K562 (cell line): ENCODE results near the gene CPM. TPM values are rescaled to one million over a fixed set of nuclear protein-coding genes. Genes with fewer than 3 reads are reported as not detected.

Source experiments
- BDP1 ChIP-seq: IDR thresholded peaks from 3 replicates; pipeline ENCODE4 v1.6.1; 2011; ENCODE audit not compliant: insufficient read length, insufficient read depth
- CHD4 ChIP-seq: fragments of 200-600 bp; sonication (generic); IDR thresholded peaks from 3 replicates; pipeline ENCODE4 v1.6.1; 2012; ENCODE audit warnings: low read depth, mild to moderate bottlenecking, mixed read lengths, low read length, inconsistent platforms; ENCODE audit not compliant: insufficient read depth, insufficient replicate concordance, poor library complexity, severe bottlenecking
- FOS ChIP-seq: IDR thresholded peaks from 3 replicates; pipeline ENCODE4 v1.6.1; 2011; ENCODE audit not compliant: insufficient read length; ENCODE audit errors: extremely low read depth
- GATAD2A ChIP-seq: fragments of 450-650 bp; IDR thresholded peaks from 2 replicates; pipeline ENCODE4 v1.6.1; 2017
- KLF1 ChIP-seq: fragments of 450-650 bp; IDR thresholded peaks from 2 replicates; pipeline ENCODE4 v1.6.1; 2016; ENCODE audit warnings: missing genetic modification characterization, missing compliant biosample characterization
- OTX1 ChIP-seq: fragments of 450-650 bp; formaldehyde crosslinking; IDR thresholded peaks from 2 replicates; pipeline ENCODE4 v1.4.0; 2022; ENCODE audit warnings: mild to moderate bottlenecking
- POLR3G ChIP-seq: IDR thresholded peaks from 2 replicates; pipeline ENCODE4 v1.6.1; 2011; ENCODE audit not compliant: insufficient read length, insufficient replicate concordance; ENCODE audit errors: extremely low read depth
- REST ChIP-seq, 2 experiments: fragments of 450-650 bp; formaldehyde crosslinking in 1 of 2; IDR thresholded peaks; 2 replicates each; pipeline versions ENCODE4 v1.4.0 to v1.6.1; 2014 to 2020; ENCODE audit warnings: mild to moderate bottlenecking in 2 of 2, borderline replicate concordance in 1 of 2, low read depth in 1 of 2
- RNF2 ChIP-seq: sonication (generic); IDR thresholded peaks from 2 replicates; pipeline ENCODE4 v1.6.1; 2016
- TCF7L2 ChIP-seq: fragments of 150-350 bp; IDR thresholded peaks from 2 replicates; pipeline ENCODE4 v1.6.1; 2016; ENCODE audit warnings: low read depth, mild to moderate bottlenecking, low read length, moderate library complexity
- THRAP3 ChIP-seq: fragments of 450-650 bp; IDR thresholded peaks from 2 replicates; pipeline ENCODE4 v1.6.1; 2016; ENCODE audit warnings: mild to moderate bottlenecking, inconsistent platforms, borderline replicate concordance
- ZNF24 ChIP-seq: fragments of 450-650 bp; IDR thresholded peaks from 2 replicates; pipeline ENCODE4 v1.6.1; 2016
- ZNF609 ChIP-seq: sonication (generic); formaldehyde crosslinking; IDR thresholded peaks from 2 replicates; pipeline ENCODE4 v1.8.1; 2023; ENCODE audit warnings: missing genetic modification reagents, mild to moderate bottlenecking, borderline replicate concordance
- polyA plus RNA-seq, 8 experiments: library from polyadenylated mRNA; depleted of rRNA in 4 of 8; stranded (reverse) in 5 of 8; unstranded in 3 of 8; fragments of >200 nt; fragmentation: Nextera tagmentation in 2 of 8; fragmentation: Illumina TruSeq in 1 of 8; extraction: Ambion mirVana in 2 of 8; extraction: Trizol in 1 of 8; gene quantifications; 2 replicates each; pipeline versions ENCODE4 v1.2.1 to v1.2.3, GENCODE V29; 2011 to 2014; ENCODE audit warnings: inconsistent platforms in 1 of 8, missing spikeins in 1 of 8
- total RNA-seq, 7 experiments: library from RNA; depleted of rRNA in 6 of 7; stranded (reverse); fragments of >200 nt in 6 of 7; fragmentation: Illumina TruSeq in 2 of 7; extraction: Trizol in 2 of 7; gene quantifications; 2 replicates each; pipeline versions ENCODE4 v1.2.1 to v1.2.3, GENCODE V29; 2011 to 2021; ENCODE audit warnings: low replicate concordance in 1 of 7
- TF ChIP-seq, protein P1 (sequence below): sonication (generic); formaldehyde crosslinking; IDR thresholded peaks from 2 replicates; pipeline ENCODE4 v1.5.0; 2020; ENCODE audit warnings: missing genetic modification reagents

CPM gene
- total and polyA plus RNA-seq, 9 of the 15 experiments (the other 6 are each of a cell fraction or from before 2014, with no cell fraction given): 0.31 TPM; not detected in 8

- TF ChIP-seq REST (IDR thresholded peaks at IDR 0.05; ENCODE audit: borderline replicate concordance): no peak
- TF ChIP-seq REST (CRISPR knock-in tag; IDR thresholded peaks at IDR 0.05; ENCODE audit: low read depth): peak; percentile 79
- TF ChIP-seq KLF1 (tag): peak; percentile 45; the same call in 1 of the 2 replicates
- TF ChIP-seq, protein P1, sequence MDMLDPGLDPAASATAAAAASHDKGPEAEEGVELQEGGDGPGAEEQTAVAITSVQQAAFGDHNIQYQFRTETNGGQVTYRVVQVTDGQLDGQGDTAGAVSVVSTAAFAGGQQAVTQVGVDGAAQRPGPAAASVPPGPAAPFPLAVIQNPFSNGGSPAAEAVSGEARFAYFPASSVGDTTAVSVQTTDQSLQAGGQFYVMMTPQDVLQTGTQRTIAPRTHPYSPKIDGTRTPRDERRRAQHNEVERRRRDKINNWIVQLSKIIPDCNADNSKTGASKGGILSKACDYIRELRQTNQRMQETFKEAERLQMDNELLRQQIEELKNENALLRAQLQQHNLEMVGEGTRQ (CRISPR knock-in tag): no peak
- peak; percentile 98 for TF ChIP-seq ZNF24
- no peak for TF ChIP-seq CHD4
- no peak for TF ChIP-seq TCF7L2
- TF ChIP-seq GATAD2A: peak; percentile 77; the same call in 1 of the 2 replicates
- peak; percentile 46; the same call in 1 of the 2 replicates for TF ChIP-seq RNF2
- TF ChIP-seq POLR3G: no peak
- TF ChIP-seq ZNF609 (CRISPR knock-in tag): no peak
- peak; percentile 19 for TF ChIP-seq BDP1
- no peak for TF ChIP-seq OTX1 (CRISPR knock-in tag)
- no peak for TF ChIP-seq THRAP3
- no peak for TF ChIP-seq FOS
Observed at GRCh38 chr12:68807576-68808387, 125.2 kb downstream of the CPM start, which contains the start of gene MDM2 (continued).
